LNCAP (cell line): ENCODE data around the gene SLC39A9.

Experiments
- CTCF ChIP-seq: fragments of 450-650 bp; IDR thresholded peaks from 2 replicates; pipeline ENCODE4 v1.5.1; 2017; ENCODE audit warnings: mild to moderate bottlenecking

Gene SLC39A9

GRCh38 chr14:69458350-69458749, 59.9 kb downstream of the SLC39A9 start:
- no peak for TF ChIP-seq CTCF

GRCh38 chr14:69459122-69459521, 60.6 kb downstream of the SLC39A9 start:
- no peak for TF ChIP-seq CTCF

GRCh38 chr14:69460093-69460701, 61.7 kb downstream of the SLC39A9 start:
- peak; percentile 82 for TF ChIP-seq CTCF

- TF ChIP-seq CTCF: no peak
Observed at GRCh38 chr14:69464379-69464778, 65.9 kb downstream of the SLC39A9 start.

- TF ChIP-seq CTCF: no peak
Observed at GRCh38 chr14:69464829-69465228, 66.3 kb downstream of the SLC39A9 start.

GRCh38 chr14:69468949-69469348, 70.5 kb downstream of the SLC39A9 start:
- TF ChIP-seq CTCF: no peak

- no peak for TF ChIP-seq CTCF
Observed at GRCh38 chr14:69471436-69471835, 72.9 kb downstream of the SLC39A9 start.

- no peak for TF ChIP-seq CTCF
Observed at GRCh38 chr14:69471916-69472315, 73.4 kb downstream of the SLC39A9 start.
